Suprapubic skin (tissue), 3 donors: ENCODE measurements around the gene APOL3.

Experiments
- CTCF ChIP-seq, 2 donors: fragments of 200-600 bp in 1 of 2; fragments of 450-650 bp in 1 of 2; sonication (generic) in 1 of 2; IDR thresholded peaks; one replicate each; pipeline ENCODE4 v1.5.1; 2016 to 2019; ENCODE audit warnings: antibody characterized with exemption in 2 of 2, mild to moderate bottlenecking in 1 of 2, moderate library complexity in 1 of 2
- POLR2A ChIP-seq, 2 donors: fragments of 450-650 bp; IDR thresholded peaks; one replicate each; pipeline ENCODE4 v1.6.1; 2017; ENCODE audit warnings: antibody characterized with exemption in 2 of 2, mild to moderate bottlenecking in 2 of 2, moderate library complexity in 2 of 2

GRCh38 chr22:36177160-36177559, 16.6 kb upstream of the APOL3 start:
- no peak for TF ChIP-seq CTCF (IDR thresholded peaks at IDR 0.05)
- no peak for TF ChIP-seq POLR2A (IDR thresholded peaks at IDR 0.05)
